RWPE1 (cell line): ENCODE data around the gene RNF130.

ENCODE experiments used
- CTCF ChIA-PET: fragments of 350-600 bp; sonication (Branson Sonifier 250); formaldehyde crosslinking; extraction: SDS; loops from one replicate; lab custom pipeline; 2021; lab: Yijun Ruan, JAX
- POLR2A ChIA-PET: fragments of 400-600 bp; formaldehyde crosslinking; extraction: SDS; loops from one replicate; lab custom pipeline; 2020; ENCODE audit warnings: antibody characterized with exemption; ENCODE audit not compliant: low non-redundant PET; lab: Yijun Ruan, JAX
- DNase-seq: peaks from one replicate; pipeline ENCODE4 v3.0.0; 2012; ENCODE audit warnings: low spot score
- H3K27ac ChIP-seq: fragments of 450-650 bp; 2 replicates; pipeline ENCODE4 v1.5.1; 2017
- CTCF ChIP-seq: fragments of 450-650 bp; conservative IDR thresholded peaks from 2 replicates; pipeline ENCODE4 v1.5.1; 2017; ENCODE audit warnings: low read depth, mild to moderate bottlenecking

Gene RNF130

GRCh38 chr5:179974246-179974945 lies 97.2 kb downstream of the RNF130 start:
- no peak for TF ChIP-seq CTCF
- ChIA-PET CTCF (interaction anchor here (0.6 to 0.7 kb wide), 3 partner anchors 51 to 68 kb away, joined by 3 to 4 read pairs (median 4); no protein-coding TSS in a partner anchor), POLR2A (no interaction called here)
- H3K27ac ChIP-seq = no peak overlapping the region
- DNase-seq = no peak

- no peak overlapping the region for H3K27ac ChIP-seq
- ChIA-PET POLR2A (no interaction called here), CTCF (no interaction called here)
- TF ChIP-seq CTCF = no peak
- DNase-seq = no peak
Observed at GRCh38 chr5:179973391-179973790, 98.2 kb downstream of the RNF130 start.

- TF ChIP-seq CTCF = no peak
- no peak for DNase-seq
- POLR2A ChIA-PET = no interaction called here
- CTCF ChIA-PET = no interaction called here
- no peak overlapping the region for H3K27ac ChIP-seq
Observed at GRCh38 chr5:179969110-179969509, 102.4 kb downstream of the RNF130 start.

GRCh38 chr5:179967489-179967888 lies 104.1 kb downstream of the RNF130 start:
- no peak overlapping the region for H3K27ac ChIP-seq
- POLR2A ChIA-PET = no interaction called here
- CTCF ChIA-PET = no interaction called here
- no peak for DNase-seq
- TF ChIP-seq CTCF = no peak

- no peak overlapping the region for H3K27ac ChIP-seq
- TF ChIP-seq CTCF = no peak
- no peak for DNase-seq
- ChIA-PET CTCF (no interaction called here), POLR2A (no interaction called here)
Observed at GRCh38 chr5:179964015-179964414, 107.5 kb downstream of the RNF130 start.

GRCh38 chr5:179963375-179963774 lies 108.2 kb downstream of the RNF130 start:
- ChIA-PET POLR2A (no interaction called here), CTCF (no interaction called here)
- no peak overlapping the region for H3K27ac ChIP-seq
- TF ChIP-seq CTCF = no peak
- no peak for DNase-seq
